Measurements from ENCODE around the gene DOCK10.

Gene DOCK10

GRCh38 chr2:224976629-224977525 lies 65.4 kb downstream of the DOCK10 start:
- DNase-seq (ENCODE audit: low spot score) = no peak

DNA sequence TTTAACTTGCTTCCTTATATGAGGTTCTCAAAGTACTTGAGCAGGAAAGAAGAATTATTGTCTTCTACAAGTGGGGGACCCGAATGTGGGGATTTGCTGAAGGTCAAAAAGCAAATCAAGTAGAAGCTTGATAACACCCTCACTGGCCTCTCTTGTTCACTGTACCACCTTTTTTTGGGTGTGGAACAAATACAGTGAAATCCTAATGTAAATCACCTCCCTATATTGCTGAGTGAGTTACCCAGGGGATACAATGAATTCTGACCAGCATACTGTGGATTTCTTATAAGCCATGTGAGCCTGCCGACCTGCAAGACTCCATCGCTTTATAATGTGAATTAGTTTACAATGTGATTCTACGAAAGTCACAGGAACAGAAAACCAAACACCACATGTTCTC lies 66.5 kb downstream of the DOCK10 start:
- DNase-seq (ENCODE audit: low spot score) = no peak

- no peak for DNase-seq (ENCODE audit: low spot score)
Measured at GRCh38 chr2:224973112-224974016, 68.9 kb downstream of the DOCK10 start.

DNA sequence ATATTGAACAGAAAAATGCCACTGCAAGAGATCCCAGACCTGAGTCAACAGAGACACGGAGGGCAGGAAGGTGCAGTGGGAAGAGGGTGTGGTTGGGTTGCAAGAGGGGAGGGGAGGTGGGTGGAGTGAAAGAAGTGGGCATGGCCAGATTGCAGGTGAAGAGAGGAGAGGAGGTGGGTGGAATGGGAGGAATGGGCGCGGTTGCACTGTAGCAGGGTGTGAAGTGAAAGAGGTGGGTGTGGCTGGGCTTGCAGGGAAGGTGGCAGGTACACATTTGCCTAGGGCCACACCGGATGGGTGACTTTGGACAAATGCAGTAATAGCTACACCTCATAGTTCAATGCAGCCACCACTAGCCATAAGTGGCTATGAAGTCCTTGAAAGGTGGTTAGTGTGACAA lies 71.1 kb downstream of the DOCK10 start:
- peak; percentile 4 for DNase-seq (ENCODE audit: low spot score)

DNA sequence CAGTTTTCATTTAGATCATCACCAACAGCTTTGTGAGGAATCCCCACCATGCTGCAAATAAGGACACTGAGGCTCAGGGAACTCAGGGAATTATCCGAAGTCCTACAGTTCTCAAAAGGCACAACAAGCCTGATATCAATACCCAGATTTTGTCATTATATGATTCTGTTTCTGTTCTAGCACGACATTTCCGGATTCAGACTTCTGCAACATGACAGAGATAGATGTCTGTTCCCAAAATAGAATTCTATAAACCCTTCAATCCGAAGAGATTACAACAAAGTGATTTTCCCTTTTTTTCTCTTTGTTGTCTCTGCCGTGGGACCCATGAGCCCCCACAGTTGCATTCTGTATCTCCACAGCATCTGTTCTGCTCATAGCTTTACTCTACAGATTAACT lies 72.0 kb downstream of the DOCK10 start:
- DNase-seq (ENCODE audit: low spot score) = no peak

- DNase-seq (ENCODE audit: low spot score) = no peak
Measured at GRCh38 chr2:224969633-224970260, 72.5 kb downstream of the DOCK10 start.

DNA sequence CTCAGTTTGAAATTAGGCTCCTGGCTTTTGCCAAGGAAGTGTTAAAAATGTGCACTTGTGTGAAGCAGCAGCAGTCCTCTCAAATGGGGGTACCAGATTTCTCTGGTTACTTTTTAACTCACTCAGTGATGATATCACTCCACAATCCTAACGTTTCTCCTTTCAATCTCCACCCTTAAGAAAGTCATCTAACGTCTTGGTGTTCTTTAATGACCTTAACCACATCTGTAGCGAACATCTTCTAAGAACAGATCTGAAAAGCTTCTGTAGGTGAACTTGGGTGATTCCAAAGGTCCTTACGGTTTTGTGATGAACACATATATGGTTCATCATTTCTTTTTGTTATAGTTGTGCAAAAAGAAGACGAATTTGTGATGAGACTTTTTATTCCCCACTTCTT lies 73.2 kb downstream of the DOCK10 start:
- no peak for DNase-seq (ENCODE audit: low spot score)

- no peak for DNase-seq (ENCODE audit: low spot score)
Measured at GRCh38 chr2:224968051-224968450, 74.2 kb downstream of the DOCK10 start.

DNA sequence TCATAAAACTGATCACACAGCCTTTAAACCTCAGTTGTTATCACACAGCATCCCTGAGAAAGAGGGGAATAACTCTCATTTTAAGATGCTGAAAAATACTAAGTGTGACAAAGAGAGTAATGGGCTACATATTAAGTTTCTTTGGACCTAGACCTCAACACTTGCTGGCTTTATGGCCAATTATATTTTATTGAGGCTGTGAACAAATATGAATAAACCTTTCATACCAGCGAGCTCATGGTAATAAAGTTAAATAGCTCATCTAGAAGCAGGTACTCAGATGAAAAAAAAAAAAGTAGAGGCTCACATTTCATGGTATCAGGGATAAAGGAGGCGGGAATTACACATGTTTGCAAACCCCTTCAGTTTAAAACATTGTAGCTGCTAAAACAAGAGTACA lies 75.7 kb downstream of the DOCK10 start:
- DNase-seq (ENCODE audit: low spot score) = no peak

- DNase-seq (ENCODE audit: low spot score) = no peak
Measured at GRCh38 chr2:224959556-224959955, 82.7 kb downstream of the DOCK10 start.

GRCh38 chr2:224958873-224959272 lies 83.4 kb downstream of the DOCK10 start:
- DNase-seq (ENCODE audit: low spot score) = no peak

DNA sequence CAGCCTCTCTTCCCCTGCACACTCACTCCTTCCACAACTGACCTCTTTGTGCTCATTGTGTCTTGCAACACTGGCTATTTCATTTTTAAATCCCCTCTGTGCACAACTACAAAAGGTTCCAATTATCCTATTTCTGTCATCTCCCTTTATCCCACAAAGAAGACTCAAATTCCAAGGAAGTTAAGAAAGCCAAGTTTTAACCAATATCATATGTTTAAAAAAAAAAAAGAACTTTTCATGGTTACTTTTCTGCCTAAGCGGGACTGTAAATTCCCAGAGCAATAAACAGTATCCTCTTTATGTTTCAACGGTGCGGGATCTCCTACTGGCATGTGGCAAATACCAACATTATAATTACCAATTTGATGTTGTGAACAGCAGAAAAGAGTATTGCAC lies 83.8 kb downstream of the DOCK10 start:
- DNase-seq (ENCODE audit: low spot score) = no peak

DNA sequence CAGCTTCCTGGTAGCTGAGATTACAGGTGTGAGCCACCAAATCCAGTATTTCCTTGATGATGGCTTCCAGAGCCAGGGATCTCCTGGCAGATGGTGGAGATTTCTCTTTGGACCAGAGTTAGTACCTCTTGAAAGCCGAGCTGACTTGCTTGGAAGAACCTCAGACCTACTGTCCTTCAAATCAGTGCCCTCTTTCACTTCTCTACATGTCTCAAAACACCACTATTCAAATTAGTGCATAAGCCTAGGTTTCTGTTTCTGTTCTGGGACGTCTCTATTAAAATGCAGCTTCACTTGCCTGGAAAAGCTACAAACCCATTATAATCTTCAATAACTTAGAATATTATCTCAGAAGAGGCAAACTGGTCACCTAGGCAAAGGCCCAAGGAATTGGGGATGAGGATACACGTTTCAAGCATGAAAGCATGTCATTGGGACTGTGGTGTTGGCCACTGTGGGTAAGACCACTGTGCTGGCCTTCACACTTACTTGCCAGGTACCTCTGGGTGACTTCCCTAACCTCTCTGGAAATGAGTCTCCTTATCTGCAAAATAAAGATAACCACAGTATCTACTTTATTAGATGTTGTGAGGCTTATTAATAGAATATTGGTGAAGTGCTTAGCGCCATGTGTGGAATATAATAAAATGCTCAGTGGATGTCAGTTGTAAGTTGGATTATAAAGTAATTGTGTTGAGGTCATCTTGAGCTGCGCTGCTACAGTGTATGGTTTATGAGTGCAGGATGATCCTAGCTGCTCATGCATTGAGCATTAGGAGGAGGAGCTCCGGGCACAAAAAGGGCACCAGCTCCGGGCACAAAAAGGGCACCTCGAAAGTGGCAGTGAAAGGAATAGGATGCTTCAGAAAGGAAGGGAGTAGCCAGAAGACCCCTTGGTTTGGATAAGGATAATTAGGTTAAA lies 84.5 kb downstream of the DOCK10 start:
- DNase-seq (ENCODE audit: low spot score) = no peak

- DNase-seq (ENCODE audit: low spot score) = no peak
Measured at GRCh38 chr2:224956706-224957105, 85.6 kb downstream of the DOCK10 start.

- DNase-seq (ENCODE audit: low spot score) = no peak
Measured at GRCh38 chr2:224954980-224955379, 87.3 kb downstream of the DOCK10 start.

DNA sequence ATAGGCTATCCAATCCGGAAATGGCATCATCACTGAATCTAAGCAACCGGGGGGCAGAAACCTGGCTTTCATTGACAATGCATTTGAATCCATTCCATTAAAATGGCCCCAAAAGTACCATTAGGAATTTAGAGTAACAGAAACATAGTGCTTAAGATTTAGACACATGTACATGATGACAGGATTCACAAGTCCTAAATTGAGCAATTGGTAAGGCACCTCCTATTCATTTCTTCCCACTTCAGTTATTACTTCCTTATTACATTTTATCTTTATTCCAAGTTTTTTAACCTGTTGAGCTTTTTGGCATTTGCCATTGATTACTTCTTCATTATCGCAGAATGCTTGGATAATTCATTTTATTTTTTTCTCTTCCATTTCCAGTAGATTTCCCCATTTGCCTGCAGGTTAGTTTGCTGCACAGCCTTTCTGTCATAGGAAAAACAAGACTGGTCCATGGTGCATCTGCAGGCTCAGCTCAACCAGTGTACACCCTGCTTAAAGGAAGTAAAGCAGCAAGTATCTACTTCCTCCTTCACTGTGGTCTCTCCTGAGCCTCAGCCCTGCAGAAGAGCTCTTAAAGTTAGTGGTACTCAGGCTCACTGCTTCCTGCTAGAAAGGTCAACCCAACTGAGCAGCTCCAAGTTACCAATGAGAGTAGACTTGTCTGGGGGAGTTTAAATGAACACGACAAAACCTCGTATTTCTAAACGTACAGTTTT lies 89.2 kb downstream of the DOCK10 start:
- DNase-seq (ENCODE audit: low spot score) = no peak

GRCh38 chr2:224951723-224952481 lies 90.4 kb downstream of the DOCK10 start:
- no peak for DNase-seq (ENCODE audit: low spot score)

DNA sequence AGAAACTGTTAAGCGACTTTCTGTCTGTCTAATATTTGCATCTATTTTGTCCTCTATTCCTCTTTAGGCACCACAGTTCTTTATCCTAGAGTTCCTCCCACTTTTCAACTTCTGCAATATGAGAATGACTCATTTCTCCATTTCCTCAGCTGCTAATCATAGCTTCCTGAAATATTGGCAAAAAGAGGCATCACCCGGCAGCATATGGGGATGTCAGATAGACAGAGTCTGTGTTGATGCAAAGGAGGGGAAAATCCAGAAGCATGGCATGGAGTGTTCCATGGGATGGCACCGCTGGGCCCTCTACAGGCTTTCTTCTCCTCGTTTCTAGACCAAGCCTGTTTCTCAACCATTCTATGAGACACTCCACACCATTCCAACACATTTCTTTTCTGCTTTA lies 93.4 kb downstream of the DOCK10 start:
- DNase-seq (ENCODE audit: low spot score) = no peak

DNA sequence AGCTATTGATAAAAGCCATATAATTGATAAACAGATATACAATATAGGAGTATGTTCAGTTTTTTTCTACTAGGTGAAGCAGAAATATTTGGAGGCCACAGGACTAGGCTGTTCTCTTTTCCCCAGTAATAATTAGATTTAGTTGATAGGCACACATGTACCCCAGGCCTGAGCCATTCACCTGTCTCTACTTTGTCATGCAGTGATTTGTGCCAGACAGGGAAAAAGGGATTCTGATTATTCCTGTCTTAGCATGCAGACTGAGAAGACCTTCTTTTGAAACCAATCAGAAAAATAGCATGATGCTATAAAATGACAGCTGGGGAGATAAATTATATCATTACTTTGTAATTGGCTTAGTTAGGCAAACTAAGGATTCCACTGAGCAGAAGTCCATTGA lies 94.3 kb downstream of the DOCK10 start:
- DNase-seq (ENCODE audit: low spot score) = no peak

DNA sequence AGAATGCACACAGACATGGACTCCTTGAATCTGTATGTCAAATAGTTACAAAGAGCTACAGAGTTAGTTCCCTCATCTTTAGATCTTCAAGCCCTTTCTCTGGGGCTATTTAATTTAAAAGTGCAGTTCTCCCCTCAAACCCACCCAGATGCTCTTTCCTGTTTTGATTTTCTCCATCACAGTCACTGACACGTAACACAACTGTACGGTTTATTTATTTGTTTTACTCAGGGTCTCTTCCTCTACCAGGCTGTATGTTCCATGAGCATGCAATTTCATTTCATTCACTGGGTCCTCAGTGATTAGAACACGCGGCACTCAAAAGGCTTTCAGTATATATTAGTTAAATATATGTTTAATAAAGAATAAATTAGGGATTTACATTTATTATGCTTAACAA lies 94.7 kb downstream of the DOCK10 start:
- no peak for DNase-seq (ENCODE audit: low spot score)

Data from HuH-7.5 (cell line).